GM20431 (cell line): Measurements from ENCODE around the gene LAMA1.

Source experiments
- in situ Hi-C: fragments of 300-500 bp; cut with MseI, MboI; formaldehyde crosslinking; loops from one replicate; pipeline ENCODE4 v1.15.0; 2020; ENCODE audit warnings: low sequenced_read_pairs; ENCODE audit not compliant: unreplicated experiment

The LAMA1 gene

GRCh38 chr18:6921571-6921970, 196.0 kb downstream of the LAMA1 start:
- in situ Hi-C loops, result no loop called here

GRCh38 chr18:6920099-6920955, 197.3 kb downstream of the LAMA1 start:
- in situ Hi-C loops, result no loop called here

DNA sequence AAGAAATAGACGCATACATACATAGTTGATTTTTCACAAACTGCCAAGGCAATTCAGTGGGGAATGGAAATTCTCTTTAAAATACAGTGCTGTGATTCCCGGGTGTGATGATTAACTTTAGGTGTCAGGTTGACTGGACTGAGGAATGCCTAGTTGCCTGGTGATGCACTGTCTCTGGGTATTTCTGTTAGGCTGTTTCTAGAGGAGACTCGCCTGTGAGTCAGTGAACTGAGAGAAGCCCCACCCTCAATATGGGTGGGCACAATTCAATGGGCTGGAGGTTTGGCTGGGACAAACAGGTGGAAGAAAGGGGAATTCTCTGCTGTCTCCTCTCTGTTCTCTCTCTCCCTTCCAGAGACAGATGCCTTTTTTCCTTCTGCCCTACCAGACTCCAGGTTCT, 200.5 kb downstream of the LAMA1 start:
- in situ Hi-C loops, result no loop called here

GRCh38 chr18:6901286-6901926, 216.2 kb downstream of the LAMA1 start:
- in situ Hi-C loops, result no loop called here

DNA sequence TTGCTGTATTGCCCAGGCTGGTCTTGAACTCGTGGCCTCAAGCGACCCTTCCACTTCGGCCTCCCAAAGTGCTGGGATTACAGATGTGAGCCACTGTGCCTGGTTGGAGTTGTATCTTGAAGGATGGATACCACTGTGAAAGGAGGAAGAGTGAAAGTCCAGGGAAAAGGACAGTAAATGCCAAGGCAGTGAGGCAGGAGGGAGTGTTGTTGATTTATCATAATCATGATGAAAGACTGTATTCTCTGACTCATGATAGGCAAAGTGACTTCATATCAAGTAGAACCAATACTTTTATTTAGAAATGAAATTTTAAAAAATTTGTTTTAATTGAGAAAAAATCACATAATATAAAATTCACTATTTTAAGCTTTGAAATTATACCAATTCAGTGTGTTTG, 225.8 kb downstream of the LAMA1 start:
- in situ Hi-C loops, result no loop called here
